ENCODE results near the gene RNU2-1. TPM values are rescaled to one million over a fixed set of nuclear protein-coding genes. Genes with fewer than 3 reads are reported as not detected.
"Not testable (repeated sequence)": the region's sequence is repeated elsewhere in the genome, so short reads cannot be mapped to it uniquely, and the experiment has no call there.

Gene RNU2-1
- total RNA-seq, result not detected in 2 replicates
- not detected in 2 replicates for polyA plus RNA-seq
- not detected in 2 replicates for polyA plus RNA-seq (2012)
- not detected in 2 replicates for polyA minus RNA-seq (ENCODE audit: low replicate concordance)

DNA sequence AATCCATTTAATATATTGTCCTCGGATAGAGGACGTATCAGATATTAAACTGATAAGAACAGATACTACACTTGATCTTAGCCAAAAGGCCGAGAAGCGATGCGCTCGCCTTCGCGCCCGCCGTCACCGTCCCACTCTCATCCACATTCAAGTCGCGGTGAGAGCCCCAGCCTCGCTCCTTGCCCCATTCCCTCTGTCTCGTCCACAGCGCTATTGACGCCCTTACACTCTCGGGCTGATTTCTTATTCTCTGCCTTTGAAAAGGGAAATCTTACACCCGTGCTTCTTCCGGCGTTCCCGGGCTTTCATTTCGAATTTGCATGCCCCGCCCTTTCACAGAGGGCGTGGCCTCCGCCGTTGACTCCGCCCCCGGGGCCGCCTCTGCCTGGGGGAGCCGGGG is at the start of gene RNU2-1:
Gene RNU2-1 (minus strand): TSS at position 101 of the 400 bp plus-strand sequence.
- not testable (repeated sequence) for H4K20me1 ChIP-seq (ENCODE audit: control insufficient read depth, extremely low read depth, insufficient read depth, low read length); H3K4me2 ChIP-seq (ENCODE audit: extremely low read depth, insufficient read depth, low read length); H3K27ac ChIP-seq (ENCODE audit: insufficient read depth, low read length); H3K36me3 ChIP-seq (ENCODE audit: control insufficient read depth, insufficient read depth, low read length); H3K27me3 ChIP-seq (ENCODE audit: control insufficient read depth, insufficient read depth, low read length); DNase-seq (ENCODE audit: low read depth in 2 of 2); H3K9me3 ChIP-seq (ENCODE audit: control insufficient read depth, insufficient read depth, low read depth, low read length); H3K4me1 ChIP-seq (ENCODE audit: control insufficient read depth, extremely low read depth, insufficient read depth, low read length); H3K4me3 ChIP-seq (replicated peaks in 1 of 4; ENCODE audit: control extremely low read depth in 1 of 4, insufficient read depth in 1 of 4, low read depth in 3 of 4, low read length in 4 of 4); H3K9ac ChIP-seq (ENCODE audit: insufficient read depth, low read length); H2AFZ ChIP-seq (ENCODE audit: low read length); H3K79me2 ChIP-seq (ENCODE audit: control insufficient read depth, insufficient read depth, low read length)

DNA sequence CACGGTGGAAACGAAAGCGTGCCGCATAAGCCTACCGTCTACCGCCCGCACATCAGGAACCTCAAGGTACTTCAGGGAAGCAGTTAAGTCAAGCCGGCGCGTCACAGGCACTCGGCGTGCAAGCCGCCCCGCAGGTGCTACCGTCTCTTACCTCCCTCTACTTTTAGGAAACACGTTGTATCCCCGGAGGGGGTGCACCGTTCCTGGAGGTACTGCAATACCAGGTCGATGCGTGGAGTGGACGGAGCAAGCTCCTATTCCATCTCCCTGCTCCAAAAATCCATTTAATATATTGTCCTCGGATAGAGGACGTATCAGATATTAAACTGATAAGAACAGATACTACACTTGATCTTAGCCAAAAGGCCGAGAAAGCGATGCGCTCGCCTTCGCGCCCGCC is 39.1 kb upstream of the RNU2-1 start:
- H2AFZ ChIP-seq (ENCODE audit: low read length); H3K27ac ChIP-seq (ENCODE audit: insufficient read depth, low read length): not testable (repeated sequence)

GRCh38 chr17:43272483-43272882 is 38.7 kb upstream of the RNU2-1 start:
- H3K4me1 ChIP-seq (ENCODE audit: control insufficient read depth, extremely low read depth, insufficient read depth, low read length); H3K27me3 ChIP-seq (ENCODE audit: control insufficient read depth, insufficient read depth, low read length); H3K4me2 ChIP-seq (ENCODE audit: extremely low read depth, insufficient read depth, low read length); H4K20me1 ChIP-seq (ENCODE audit: control insufficient read depth, extremely low read depth, insufficient read depth, low read length); H3K9ac ChIP-seq (ENCODE audit: insufficient read depth, low read length); H2AFZ ChIP-seq (ENCODE audit: low read length); H3K9me3 ChIP-seq (ENCODE audit: control insufficient read depth, insufficient read depth, low read depth, low read length); H3K36me3 ChIP-seq (ENCODE audit: control insufficient read depth, insufficient read depth, low read length); DNase-seq (ENCODE audit: low read depth in 2 of 2); H3K27ac ChIP-seq (ENCODE audit: insufficient read depth, low read length); H3K4me3 ChIP-seq (replicated peaks in 1 of 4; ENCODE audit: control extremely low read depth in 1 of 4, insufficient read depth in 1 of 4, low read depth in 3 of 4, low read length in 4 of 4); H3K79me2 ChIP-seq (ENCODE audit: control insufficient read depth, insufficient read depth, low read length): not testable (repeated sequence)

More for the DNA sequence above, 39.1 kb upstream of the RNU2-1 start:
- not testable (repeated sequence) for H3K9ac ChIP-seq (ENCODE audit: insufficient read depth, low read length); H3K4me3 ChIP-seq (replicated peaks in 1 of 4; ENCODE audit: control extremely low read depth in 1 of 4, insufficient read depth in 1 of 4, low read depth in 3 of 4, low read length in 4 of 4); H3K4me1 ChIP-seq (ENCODE audit: control insufficient read depth, extremely low read depth, insufficient read depth, low read length); DNase-seq (ENCODE audit: low read depth in 2 of 2); H3K27me3 ChIP-seq (ENCODE audit: control insufficient read depth, insufficient read depth, low read length); H3K79me2 ChIP-seq (ENCODE audit: control insufficient read depth, insufficient read depth, low read length); H3K4me2 ChIP-seq (ENCODE audit: extremely low read depth, insufficient read depth, low read length); H3K36me3 ChIP-seq (ENCODE audit: control insufficient read depth, insufficient read depth, low read length); H4K20me1 ChIP-seq (ENCODE audit: control insufficient read depth, extremely low read depth, insufficient read depth, low read length); H3K9me3 ChIP-seq (ENCODE audit: control insufficient read depth, insufficient read depth, low read depth, low read length)

DNA sequence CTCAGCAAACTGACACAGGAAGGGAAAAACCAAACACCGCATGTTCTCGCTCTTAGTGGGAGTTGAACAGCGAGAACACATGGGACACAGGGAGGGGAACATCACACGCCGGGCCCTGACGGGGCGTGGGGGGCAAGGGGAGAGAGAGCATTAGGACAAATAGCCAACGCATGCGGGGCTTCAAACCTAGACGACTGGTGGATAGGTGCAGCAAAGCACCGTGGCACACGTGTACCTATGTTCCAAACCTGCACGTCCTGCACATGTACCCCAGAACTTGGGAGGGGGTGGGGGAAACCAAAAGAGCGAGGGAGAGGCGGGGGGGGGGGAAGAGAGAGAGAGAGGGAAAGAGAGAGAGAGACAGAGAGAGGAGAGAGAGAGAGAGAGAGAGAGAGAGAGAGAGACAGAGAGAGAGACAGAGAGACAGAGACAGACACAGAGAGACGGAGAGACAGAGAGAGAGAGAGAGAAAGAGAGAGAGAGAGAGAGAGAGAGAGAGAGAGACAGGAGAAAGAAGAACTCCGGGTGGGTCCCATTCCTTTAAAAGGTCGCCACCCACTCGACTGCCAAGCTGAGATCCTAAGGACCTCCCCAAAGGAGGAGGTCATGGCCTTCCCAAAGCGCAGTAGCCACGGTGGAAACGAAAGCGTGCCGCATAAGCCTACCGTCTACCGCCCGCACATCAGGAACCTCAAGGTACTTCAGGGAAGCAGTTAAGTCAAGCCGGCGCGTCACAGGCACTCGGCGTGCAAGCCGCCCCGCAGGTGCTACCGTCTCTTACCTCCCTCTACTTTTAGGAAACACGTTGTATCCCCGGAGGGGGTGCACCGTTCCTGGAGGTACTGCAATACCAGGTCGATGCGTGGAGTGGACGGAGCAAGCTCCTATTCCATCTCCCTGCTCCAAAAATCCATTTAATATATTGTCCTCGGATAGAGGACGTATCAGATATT is 37.1 kb upstream of the RNU2-1 start:
- not testable (repeated sequence) for H3K27ac ChIP-seq (ENCODE audit: insufficient read depth, low read length); H3K79me2 ChIP-seq (ENCODE audit: control insufficient read depth, insufficient read depth, low read length); H3K36me3 ChIP-seq (ENCODE audit: control insufficient read depth, insufficient read depth, low read length); H3K9ac ChIP-seq (ENCODE audit: insufficient read depth, low read length); H3K4me2 ChIP-seq (ENCODE audit: extremely low read depth, insufficient read depth, low read length); H3K27me3 ChIP-seq (ENCODE audit: control insufficient read depth, insufficient read depth, low read length); H3K4me1 ChIP-seq (ENCODE audit: control insufficient read depth, extremely low read depth, insufficient read depth, low read length); H3K4me3 ChIP-seq (replicated peaks in 1 of 4; ENCODE audit: control extremely low read depth in 1 of 4, insufficient read depth in 1 of 4, low read depth in 3 of 4, low read length in 4 of 4); H4K20me1 ChIP-seq (ENCODE audit: control insufficient read depth, extremely low read depth, insufficient read depth, low read length); H3K9me3 ChIP-seq (ENCODE audit: control insufficient read depth, insufficient read depth, low read depth, low read length); DNase-seq (ENCODE audit: low read depth in 2 of 2); H2AFZ ChIP-seq (ENCODE audit: low read length)

DNA sequence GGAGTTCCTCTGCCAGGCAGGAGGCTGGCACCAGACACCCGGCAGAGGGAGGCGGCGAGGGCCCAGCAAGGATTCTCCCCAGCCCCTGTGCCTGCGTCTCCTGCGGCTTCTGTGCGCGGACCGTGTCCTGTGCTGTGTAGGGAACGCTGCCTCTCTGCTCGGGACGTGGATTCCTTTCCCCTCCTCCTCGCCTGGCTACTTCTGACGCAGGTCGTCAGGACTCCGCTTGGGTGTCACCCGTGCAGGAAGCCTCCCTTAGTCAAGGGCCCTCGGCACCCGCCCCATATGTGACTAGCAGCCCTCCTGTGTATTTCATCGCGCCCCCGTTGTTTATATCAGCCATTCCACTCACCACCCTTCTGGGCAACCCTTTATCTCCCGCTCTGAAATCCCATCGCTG is 12.7 kb upstream of the RNU2-1 start:
- not testable (repeated sequence) for H3K36me3 ChIP-seq (ENCODE audit: control insufficient read depth, insufficient read depth, low read length); H3K27ac ChIP-seq (ENCODE audit: insufficient read depth, low read length); H2AFZ ChIP-seq (ENCODE audit: low read length); H3K4me2 ChIP-seq (ENCODE audit: extremely low read depth, insufficient read depth, low read length); DNase-seq (ENCODE audit: low read depth in 2 of 2); H4K20me1 ChIP-seq (ENCODE audit: control insufficient read depth, extremely low read depth, insufficient read depth, low read length); H3K4me1 ChIP-seq (ENCODE audit: control insufficient read depth, extremely low read depth, insufficient read depth, low read length); H3K4me3 ChIP-seq (replicated peaks in 1 of 4; ENCODE audit: control extremely low read depth in 1 of 4, insufficient read depth in 1 of 4, low read depth in 3 of 4, low read length in 4 of 4); H3K9ac ChIP-seq (ENCODE audit: insufficient read depth, low read length); H3K27me3 ChIP-seq (ENCODE audit: control insufficient read depth, insufficient read depth, low read length); H3K9me3 ChIP-seq (ENCODE audit: control insufficient read depth, insufficient read depth, low read depth, low read length); H3K79me2 ChIP-seq (ENCODE audit: control insufficient read depth, insufficient read depth, low read length)

DNA sequence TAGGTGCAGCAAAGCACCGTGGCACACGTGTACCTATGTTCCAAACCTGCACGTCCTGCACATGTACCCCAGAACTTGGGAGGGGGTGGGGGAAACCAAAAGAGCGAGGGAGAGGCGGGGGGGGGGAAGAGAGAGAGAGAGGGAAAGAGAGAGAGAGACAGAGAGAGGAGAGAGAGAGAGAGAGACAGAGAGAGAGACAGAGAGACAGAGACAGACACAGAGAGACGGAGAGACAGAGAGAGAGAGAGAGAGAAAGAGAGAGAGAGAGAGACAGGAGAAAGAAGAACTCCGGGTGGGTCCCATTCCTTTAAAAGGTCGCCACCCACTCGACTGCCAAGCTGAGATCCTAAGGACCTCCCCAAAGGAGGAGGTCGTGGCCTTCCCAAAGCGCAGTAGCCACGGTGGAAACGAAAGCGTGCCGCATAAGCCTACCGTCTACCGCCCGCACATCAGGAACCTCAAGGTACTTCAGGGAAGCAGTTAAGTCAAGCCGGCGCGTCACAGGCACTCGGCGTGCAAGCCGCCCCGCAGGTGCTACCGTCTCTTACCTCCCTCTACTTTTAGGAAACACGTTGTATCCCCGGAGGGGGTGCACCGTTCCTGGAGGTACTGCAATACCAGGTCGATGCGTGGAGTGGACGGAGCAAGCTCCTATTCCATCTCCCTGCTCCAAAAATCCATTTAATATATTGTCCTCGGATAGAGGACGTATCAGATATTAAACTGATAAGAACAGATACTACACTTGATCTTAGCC is 7.0 kb upstream of the RNU2-1 start:
- H2AFZ ChIP-seq (ENCODE audit: low read length); H3K4me1 ChIP-seq (ENCODE audit: control insufficient read depth, extremely low read depth, insufficient read depth, low read length); H3K36me3 ChIP-seq (ENCODE audit: control insufficient read depth, insufficient read depth, low read length); H3K9ac ChIP-seq (ENCODE audit: insufficient read depth, low read length); H3K4me2 ChIP-seq (ENCODE audit: extremely low read depth, insufficient read depth, low read length); DNase-seq (ENCODE audit: low read depth in 2 of 2); H3K9me3 ChIP-seq (ENCODE audit: control insufficient read depth, insufficient read depth, low read depth, low read length); H3K79me2 ChIP-seq (ENCODE audit: control insufficient read depth, insufficient read depth, low read length); H3K27ac ChIP-seq (ENCODE audit: insufficient read depth, low read length); H3K4me3 ChIP-seq (replicated peaks in 1 of 4; ENCODE audit: control extremely low read depth in 1 of 4, insufficient read depth in 1 of 4, low read depth in 3 of 4, low read length in 4 of 4); H3K27me3 ChIP-seq (ENCODE audit: control insufficient read depth, insufficient read depth, low read length); H4K20me1 ChIP-seq (ENCODE audit: control insufficient read depth, extremely low read depth, insufficient read depth, low read length): not testable (repeated sequence)

Measured in fibroblast of lung (primary cell).